ENCODE measurements around the gene ABHD1. TPM values are rescaled to one million over a fixed set of nuclear protein-coding genes. Genes with fewer than 3 reads are reported as not detected.

The ABHD1 gene
- total and polyA plus RNA-seq, 2 experiments from 2014 or later, result 0.38 to 0.55 TPM

DNA sequence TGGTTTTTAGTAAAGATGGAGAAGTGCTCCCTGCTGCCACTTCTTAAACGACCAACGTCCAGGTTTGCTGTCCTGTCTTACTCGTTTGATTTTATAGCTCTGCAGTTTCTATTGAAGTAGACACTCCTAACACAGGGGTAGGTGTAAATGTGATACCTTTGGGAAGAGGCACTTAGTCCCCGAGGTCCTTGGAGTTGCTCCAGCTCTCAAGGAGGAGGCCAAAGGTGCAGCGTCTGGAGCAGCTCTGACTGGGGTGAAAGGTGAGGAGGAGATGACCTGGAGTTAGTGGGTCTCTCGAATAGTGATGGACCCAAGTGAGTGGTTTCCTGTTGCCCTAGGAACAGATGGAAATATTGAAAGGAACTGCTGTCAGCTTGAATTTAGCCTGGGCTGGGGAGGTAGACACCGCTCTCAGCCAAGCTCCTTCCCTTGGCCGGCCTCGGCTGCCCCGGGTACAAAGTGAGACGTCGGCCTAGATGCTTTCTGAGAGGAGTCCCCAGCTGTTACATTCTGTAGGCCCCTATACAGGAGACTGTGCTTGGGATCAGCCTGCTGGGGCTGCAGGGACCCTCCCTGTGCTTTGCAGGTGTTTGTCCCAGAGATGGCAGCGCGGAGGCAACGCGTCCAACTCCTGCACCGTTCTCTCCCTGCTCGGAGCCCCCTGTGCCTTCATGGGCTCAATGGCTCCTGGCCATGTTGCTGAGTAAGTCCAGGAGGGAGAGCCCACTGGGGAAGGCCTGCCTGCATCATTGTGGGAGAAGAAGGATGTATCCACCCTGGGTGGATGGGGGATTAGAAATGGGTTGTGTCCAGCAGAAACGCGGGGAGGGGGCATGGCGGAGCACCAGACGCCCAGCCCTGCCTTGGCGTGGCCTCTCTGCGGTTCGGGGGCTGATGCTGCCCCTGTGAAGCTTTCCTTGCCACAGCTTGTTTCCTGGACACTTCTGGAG lies 31.6 kb upstream of the ABHD1 start:
- no peak for DNase-seq (ENCODE audit: low spot score)
- peaks cover 5% of the 10 kb centered on the region; the same call in 1 of the 2 replicates for H3K27me3 ChIP-seq (ENCODE audit: insufficient read depth)
- H3K9me2 ChIP-seq (ENCODE audit: insufficient read depth), result no peaks in the 10 kb centered on the region
- TF ChIP-seq POLR2AphosphoS5 (IDR thresholded peaks at IDR 0.05; ENCODE audit: low read depth) (no peak), STAT1 (IDR thresholded peaks at IDR 0.05; ENCODE audit: unreplicated experiment) (no peak)
- TF ChIP-seq, protein P1, sequence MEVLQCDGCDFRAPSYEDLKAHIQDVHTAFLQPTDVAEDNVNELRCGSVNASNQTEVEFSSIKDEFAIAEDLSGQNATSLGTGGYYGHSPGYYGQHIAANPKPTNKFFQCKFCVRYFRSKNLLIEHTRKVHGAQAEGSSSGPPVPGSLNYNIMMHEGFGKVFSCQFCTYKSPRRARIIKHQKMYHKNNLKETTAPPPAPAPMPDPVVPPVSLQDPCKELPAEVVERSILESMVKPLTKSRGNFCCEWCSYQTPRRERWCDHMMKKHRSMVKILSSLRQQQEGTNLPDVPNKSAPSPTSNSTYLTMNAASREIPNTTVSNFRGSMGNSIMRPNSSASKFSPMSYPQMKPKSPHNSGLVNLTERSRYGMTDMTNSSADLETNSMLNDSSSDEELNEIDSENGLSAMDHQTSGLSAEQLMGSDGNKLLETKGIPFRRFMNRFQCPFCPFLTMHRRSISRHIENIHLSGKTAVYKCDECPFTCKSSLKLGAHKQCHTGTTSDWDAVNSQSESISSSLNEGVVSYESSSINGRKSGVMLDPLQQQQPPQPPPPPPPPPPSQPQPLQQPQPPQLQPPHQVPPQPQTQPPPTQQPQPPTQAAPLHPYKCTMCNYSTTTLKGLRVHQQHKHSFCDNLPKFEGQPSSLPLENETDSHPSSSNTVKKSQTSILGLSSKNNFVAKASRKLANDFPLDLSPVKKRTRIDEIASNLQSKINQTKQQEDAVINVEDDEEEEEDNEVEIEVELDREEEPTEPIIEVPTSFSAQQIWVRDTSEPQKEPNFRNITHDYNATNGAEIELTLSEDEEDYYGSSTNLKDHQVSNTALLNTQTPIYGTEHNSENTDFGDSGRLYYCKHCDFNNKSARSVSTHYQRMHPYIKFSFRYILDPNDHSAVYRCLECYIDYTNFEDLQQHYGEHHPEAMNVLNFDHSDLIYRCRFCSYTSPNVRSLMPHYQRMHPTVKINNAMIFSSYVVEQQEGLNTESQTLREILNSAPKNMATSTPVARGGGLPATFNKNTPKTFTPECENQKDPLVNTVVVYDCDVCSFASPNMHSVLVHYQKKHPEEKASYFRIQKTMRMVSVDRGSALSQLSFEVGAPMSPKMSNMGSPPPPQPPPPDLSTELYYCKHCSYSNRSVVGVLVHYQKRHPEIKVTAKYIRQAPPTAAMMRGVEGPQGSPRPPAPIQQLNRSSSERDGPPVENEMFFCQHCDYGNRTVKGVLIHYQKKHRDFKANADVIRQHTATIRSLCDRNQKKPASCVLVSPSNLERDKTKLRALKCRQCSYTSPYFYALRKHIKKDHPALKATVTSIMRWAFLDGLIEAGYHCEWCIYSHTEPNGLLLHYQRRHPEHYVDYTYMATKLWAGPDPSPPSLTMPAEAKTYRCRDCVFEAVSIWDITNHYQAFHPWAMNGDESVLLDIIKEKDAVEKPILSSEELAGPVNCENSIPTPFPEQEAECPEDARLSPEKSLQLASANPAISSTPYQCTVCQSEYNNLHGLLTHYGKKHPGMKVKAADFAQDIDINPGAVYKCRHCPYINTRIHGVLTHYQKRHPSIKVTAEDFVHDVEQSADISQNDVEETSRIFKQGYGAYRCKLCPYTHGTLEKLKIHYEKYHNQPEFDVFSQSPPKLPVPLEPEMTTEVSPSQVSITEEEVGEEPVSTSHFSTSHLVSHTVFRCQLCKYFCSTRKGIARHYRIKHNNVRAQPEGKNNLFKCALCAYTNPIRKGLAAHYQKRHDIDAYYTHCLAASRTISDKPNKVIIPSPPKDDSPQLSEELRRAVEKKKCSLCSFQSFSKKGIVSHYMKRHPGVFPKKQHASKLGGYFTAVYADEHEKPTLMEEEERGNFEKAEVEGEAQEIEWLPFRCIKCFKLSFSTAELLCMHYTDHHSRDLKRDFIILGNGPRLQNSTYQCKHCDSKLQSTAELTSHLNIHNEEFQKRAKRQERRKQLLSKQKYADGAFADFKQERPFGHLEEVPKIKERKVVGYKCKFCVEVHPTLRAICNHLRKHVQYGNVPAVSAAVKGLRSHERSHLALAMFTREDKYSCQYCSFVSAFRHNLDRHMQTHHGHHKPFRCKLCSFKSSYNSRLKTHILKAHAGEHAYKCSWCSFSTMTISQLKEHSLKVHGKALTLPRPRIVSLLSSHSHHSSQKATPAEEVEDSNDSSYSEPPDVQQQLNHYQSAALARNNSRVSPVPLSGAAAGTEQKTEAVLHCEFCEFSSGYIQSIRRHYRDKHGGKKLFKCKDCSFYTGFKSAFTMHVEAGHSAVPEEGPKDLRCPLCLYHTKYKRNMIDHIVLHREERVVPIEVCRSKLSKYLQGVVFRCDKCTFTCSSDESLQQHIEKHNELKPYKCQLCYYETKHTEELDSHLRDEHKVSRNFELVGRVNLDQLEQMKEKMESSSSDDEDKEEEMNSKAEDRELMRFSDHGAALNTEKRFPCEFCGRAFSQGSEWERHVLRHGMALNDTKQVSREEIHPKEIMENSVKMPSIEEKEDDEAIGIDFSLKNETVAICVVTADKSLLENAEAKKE (CRISPR knock-in tag; IDR thresholded peaks at IDR 0.05), result no peak
- TF ChIP-seq, protein P2, sequence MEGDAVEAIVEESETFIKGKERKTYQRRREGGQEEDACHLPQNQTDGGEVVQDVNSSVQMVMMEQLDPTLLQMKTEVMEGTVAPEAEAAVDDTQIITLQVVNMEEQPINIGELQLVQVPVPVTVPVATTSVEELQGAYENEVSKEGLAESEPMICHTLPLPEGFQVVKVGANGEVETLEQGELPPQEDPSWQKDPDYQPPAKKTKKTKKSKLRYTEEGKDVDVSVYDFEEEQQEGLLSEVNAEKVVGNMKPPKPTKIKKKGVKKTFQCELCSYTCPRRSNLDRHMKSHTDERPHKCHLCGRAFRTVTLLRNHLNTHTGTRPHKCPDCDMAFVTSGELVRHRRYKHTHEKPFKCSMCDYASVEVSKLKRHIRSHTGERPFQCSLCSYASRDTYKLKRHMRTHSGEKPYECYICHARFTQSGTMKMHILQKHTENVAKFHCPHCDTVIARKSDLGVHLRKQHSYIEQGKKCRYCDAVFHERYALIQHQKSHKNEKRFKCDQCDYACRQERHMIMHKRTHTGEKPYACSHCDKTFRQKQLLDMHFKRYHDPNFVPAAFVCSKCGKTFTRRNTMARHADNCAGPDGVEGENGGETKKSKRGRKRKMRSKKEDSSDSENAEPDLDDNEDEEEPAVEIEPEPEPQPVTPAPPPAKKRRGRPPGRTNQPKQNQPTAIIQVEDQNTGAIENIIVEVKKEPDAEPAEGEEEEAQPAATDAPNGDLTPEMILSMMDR (conservative IDR thresholded peaks at IDR 0.05; ENCODE audit: low read depth in 2 of 2), result 0 out of 4 replicates have a peak, but pooled peaks of 1 of the 2 experiments have one; percentile 7
- H3K4me2 ChIP-seq, result no peak overlapping the region
- H4K20me1 ChIP-seq (replicated peaks; ENCODE audit: insufficient read depth), result no peaks in the 10 kb centered on the region; the same call in 1 of the 2 replicates
- no peak overlapping the region for H2AFZ ChIP-seq
- H3K27ac Mint-ChIP-seq, result no peak overlapping the region; the same call in 1 of the 2 replicates
- no peak overlapping the region for H3K27ac ChIP-seq (ENCODE audit: low read depth)
- no peaks in the 10 kb centered on the region for H3K36me3 ChIP-seq (ENCODE audit: insufficient read depth)
- no peaks in the 10 kb centered on the region for H3K79me2 ChIP-seq (replicated peaks; ENCODE audit: insufficient read depth)
- no peaks in the 10 kb centered on the region; the same call in 2 of the 3 replicates for H3K36me3 Mint-ChIP-seq (ENCODE audit: low read depth)
- H3F3A ChIP-seq (replicated peaks; ENCODE audit: low read depth), result peaks cover 3% of the 10 kb centered on the region; the same call in 1 of the 2 replicates
- H3K4me1 ChIP-seq (ENCODE audit: insufficient read depth), result peaks cover 8% of the 10 kb centered on the region
- H3K27me3 Mint-ChIP-seq (ENCODE audit: insufficient read depth, low read depth, poor library complexity), result peaks cover 16% of the 10 kb centered on the region
- H3K4me3 ChIP-seq, result no peak overlapping the region
- peaks cover 13% of the 10 kb centered on the region for H3K4me1 Mint-ChIP-seq
- H3K9me3 Mint-ChIP-seq, result no peaks in the 10 kb centered on the region; the same call in 2 of the 3 replicates
- H3K4me3 Mint-ChIP-seq, result no peak overlapping the region
- ATAC-seq, result no peak

Data from GM23338 (cell line).